ENCODE results near the gene FOXO1. TPM values are rescaled to one million over a fixed set of nuclear protein-coding genes. Genes with fewer than 3 reads are reported as not detected.

The FOXO1 gene
- total RNA-seq, 2 donors from 2014 or later = 20.1 to 29.7 TPM

- Mint-ChIP-seq H3K4me1 (peaks cover 13% of the 10 kb centered on the region), H3K36me3 (ENCODE audit: low read depth) (peaks cover 15% of the 10 kb centered on the region)
- peak; percentile 63 for DNase-seq
Measured at GRCh38 chr13:40579535-40579934, 86.9 kb downstream of the FOXO1 start.

GRCh38 chr13:40578055-40578454, 88.4 kb downstream of the FOXO1 start:
- H3K4me3 Mint-ChIP-seq = no peak overlapping the region
- peaks cover 8% of the 10 kb centered on the region for H3K9me3 Mint-ChIP-seq
- WGBS, 2 experiments (ENCODE audit: insufficient coverage in 1 of 2, insufficient read length in 1 of 2) = 89 to 90% methylated on average over 3 of the region's 3 CpGs
- H3K36me3 Mint-ChIP-seq (ENCODE audit: low read depth) = peaks cover 6% of the 10 kb centered on the region
- Histone ChIP-seq H3K27ac (ENCODE audit: low read depth, low read length) (no peak overlapping the region), H3K9ac (ENCODE audit: extremely low read depth, low read length, poor library complexity, severe bottlenecking) (no peak overlapping the region), H3K4me1 (ENCODE audit: control insufficient read depth, insufficient read depth, low read length) (no peaks in the 10 kb centered on the region), H3K9me3 (ENCODE audit: control insufficient read depth, low read length) (peaks cover 11% of the 10 kb centered on the region), H3K36me3 (ENCODE audit: control insufficient read depth, insufficient read depth, low read length) (no peaks in the 10 kb centered on the region), H3K4me3 (ENCODE audit: low read length) (no peak overlapping the region), H3K27me3 (ENCODE audit: control insufficient read depth, insufficient read depth, low read length, poor library complexity, severe bottlenecking) (no peaks in the 10 kb centered on the region)
- TF ChIP-seq, protein P1, sequence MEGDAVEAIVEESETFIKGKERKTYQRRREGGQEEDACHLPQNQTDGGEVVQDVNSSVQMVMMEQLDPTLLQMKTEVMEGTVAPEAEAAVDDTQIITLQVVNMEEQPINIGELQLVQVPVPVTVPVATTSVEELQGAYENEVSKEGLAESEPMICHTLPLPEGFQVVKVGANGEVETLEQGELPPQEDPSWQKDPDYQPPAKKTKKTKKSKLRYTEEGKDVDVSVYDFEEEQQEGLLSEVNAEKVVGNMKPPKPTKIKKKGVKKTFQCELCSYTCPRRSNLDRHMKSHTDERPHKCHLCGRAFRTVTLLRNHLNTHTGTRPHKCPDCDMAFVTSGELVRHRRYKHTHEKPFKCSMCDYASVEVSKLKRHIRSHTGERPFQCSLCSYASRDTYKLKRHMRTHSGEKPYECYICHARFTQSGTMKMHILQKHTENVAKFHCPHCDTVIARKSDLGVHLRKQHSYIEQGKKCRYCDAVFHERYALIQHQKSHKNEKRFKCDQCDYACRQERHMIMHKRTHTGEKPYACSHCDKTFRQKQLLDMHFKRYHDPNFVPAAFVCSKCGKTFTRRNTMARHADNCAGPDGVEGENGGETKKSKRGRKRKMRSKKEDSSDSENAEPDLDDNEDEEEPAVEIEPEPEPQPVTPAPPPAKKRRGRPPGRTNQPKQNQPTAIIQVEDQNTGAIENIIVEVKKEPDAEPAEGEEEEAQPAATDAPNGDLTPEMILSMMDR (conservative IDR thresholded peaks at IDR 0.05) = no peak
- H3K4me1 Mint-ChIP-seq = peaks cover 21% of the 10 kb centered on the region
- no peak for DNase-seq
- H3K27ac Mint-ChIP-seq = no peak overlapping the region
- no peaks in the 10 kb centered on the region for H3K27me3 Mint-ChIP-seq (ENCODE audit: insufficient read depth)

More at GRCh38 chr13:40579535-40579934, 86.9 kb downstream of the FOXO1 start:
- Histone ChIP-seq H3K4me1 (ENCODE audit: control insufficient read depth, insufficient read depth, low read length) (no peaks in the 10 kb centered on the region), H3K9me3 (ENCODE audit: control insufficient read depth, low read length) (peaks cover 24% of the 10 kb centered on the region), H3K9ac (ENCODE audit: extremely low read depth, low read length, poor library complexity, severe bottlenecking) (no peak overlapping the region), H3K36me3 (ENCODE audit: control insufficient read depth, insufficient read depth, low read length) (no peaks in the 10 kb centered on the region), H3K4me3 (ENCODE audit: low read length) (no peak overlapping the region), H3K27ac (ENCODE audit: low read depth, low read length) (no peak overlapping the region), H3K27me3 (ENCODE audit: control insufficient read depth, insufficient read depth, low read length, poor library complexity, severe bottlenecking) (no peaks in the 10 kb centered on the region)
- H3K27me3 Mint-ChIP-seq (ENCODE audit: insufficient read depth) = no peaks in the 10 kb centered on the region
- H3K9me3 Mint-ChIP-seq = peaks cover 16% of the 10 kb centered on the region
- H3K4me3 Mint-ChIP-seq = no peak overlapping the region
- TF ChIP-seq, protein P1 (conservative IDR thresholded peaks at IDR 0.05) = no peak
- WGBS, 2 experiments (ENCODE audit: insufficient coverage in 1 of 2, insufficient read length in 1 of 2) = 86% methylated on average over 2 of the region's 2 CpGs; no CpG with 5 or more reads in 1 of the 2 experiments
- no peak overlapping the region for H3K27ac Mint-ChIP-seq

DNA sequence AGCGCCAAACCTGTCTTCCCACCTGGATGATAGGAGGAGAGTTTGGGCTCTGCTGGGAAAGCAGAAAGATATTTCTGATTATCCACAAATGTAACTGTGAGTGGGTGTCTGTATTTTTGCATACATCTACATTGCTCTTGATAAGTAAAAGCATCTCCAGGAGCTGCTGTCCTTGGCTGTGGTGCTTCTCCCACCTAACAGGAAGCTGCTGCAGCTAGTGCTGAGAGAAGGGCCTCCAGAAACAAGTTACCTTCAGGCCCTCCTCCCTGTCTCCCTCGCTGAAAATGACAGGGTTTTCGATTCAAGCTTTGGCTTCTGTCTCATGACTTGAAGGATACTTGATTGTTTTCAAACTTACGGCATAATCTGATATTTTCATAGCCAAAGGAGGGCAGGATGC, 90.1 kb downstream of the FOXO1 start:
- H3K27me3 ChIP-seq (ENCODE audit: control insufficient read depth, insufficient read depth, low read length, poor library complexity, severe bottlenecking) = no peaks in the 10 kb centered on the region
- WGBS, 2 experiments (ENCODE audit: insufficient coverage in 1 of 2, insufficient read length in 1 of 2) = 89 to 92% methylated on average over 4 of the region's 4 CpGs
- H3K4me1 ChIP-seq (ENCODE audit: control insufficient read depth, insufficient read depth, low read length) = no peaks in the 10 kb centered on the region
- no peak overlapping the region for H3K27ac ChIP-seq (ENCODE audit: low read depth, low read length)
- H3K27me3 Mint-ChIP-seq (ENCODE audit: insufficient read depth) = no peaks in the 10 kb centered on the region
- DNase-seq = no peak
- no peak overlapping the region for H3K27ac Mint-ChIP-seq
- no peak overlapping the region for H3K4me3 Mint-ChIP-seq
- no peaks in the 10 kb centered on the region for H3K9me3 ChIP-seq (ENCODE audit: control insufficient read depth, low read length)
- no peaks in the 10 kb centered on the region for H3K9me3 Mint-ChIP-seq
- no peak overlapping the region for H3K9ac ChIP-seq (ENCODE audit: extremely low read depth, low read length, poor library complexity, severe bottlenecking)
- peaks cover 34% of the 10 kb centered on the region for H3K4me1 Mint-ChIP-seq
- no peak overlapping the region for H3K4me3 ChIP-seq (ENCODE audit: low read length)
- no peaks in the 10 kb centered on the region for H3K36me3 Mint-ChIP-seq (ENCODE audit: low read depth)
- TF ChIP-seq, protein P1 (conservative IDR thresholded peaks at IDR 0.05) = no peak
- no peaks in the 10 kb centered on the region for H3K36me3 ChIP-seq (ENCODE audit: control insufficient read depth, insufficient read depth, low read length)
